Activated CD8-positive, alpha-beta memory T cell treated with anti-CD3 and anti-CD28 coated beads for 1 hour (primary cell): Measurements from ENCODE around the gene ZNF701.

Experiments
- DNase-seq, 2 donors: peaks; one replicate each; pipeline ENCODE4 v3.0.0-alpha.2; 2020; ENCODE audit warnings: low read depth in 1 of 2; ENCODE audit errors: extremely low read depth in 1 of 2

Gene ZNF701

DNA sequence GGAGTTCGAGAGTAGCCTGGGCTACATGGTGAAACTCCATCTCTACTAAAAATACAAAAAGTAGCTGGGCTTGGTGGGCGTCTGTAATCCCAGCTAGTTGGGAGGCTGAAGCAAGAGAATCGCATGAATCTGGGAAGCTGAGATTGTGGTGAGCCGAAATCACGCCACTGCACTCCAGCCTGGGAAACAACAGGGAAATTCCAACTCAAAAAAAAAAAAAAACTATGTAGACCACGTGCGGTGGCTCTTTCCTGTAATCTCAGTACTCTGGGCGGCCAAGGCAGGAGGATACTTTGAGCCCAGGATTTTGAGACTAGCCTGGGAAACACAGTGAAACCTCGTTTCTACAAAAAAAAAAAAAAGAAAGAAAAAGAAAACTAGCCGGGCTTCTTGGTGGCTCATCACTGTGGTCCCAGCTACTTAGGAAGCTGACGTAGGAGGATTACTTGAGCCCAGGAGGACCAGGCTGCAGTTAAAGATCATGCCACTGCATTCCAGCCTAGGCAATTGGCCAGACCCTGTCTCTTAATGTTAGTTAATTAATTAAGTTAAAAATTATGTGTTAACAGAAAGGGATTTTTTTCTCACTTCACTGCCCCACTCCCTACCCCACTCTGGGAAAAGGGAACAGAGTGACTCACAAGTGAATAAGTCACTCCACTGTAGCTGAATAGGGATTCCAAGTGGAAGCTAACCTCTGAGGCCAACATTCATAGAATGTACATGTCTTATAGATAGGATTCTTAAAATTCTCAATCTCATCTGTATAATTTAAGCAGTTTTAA is 65.9 kb downstream of the ZNF701 start:
- DNase-seq: no peak
